Measurements from ENCODE around the gene ZFP36L1. TPM values are rescaled to one million over a fixed set of nuclear protein-coding genes. Genes with fewer than 3 reads are reported as not detected.

Gene ZFP36L1
- 81.7 TPM for polyA plus RNA-seq (2013, experiment 1 of 2)
- 85.1 TPM for polyA plus RNA-seq (2013, experiment 2 of 2)

- H3K56ac ChIP-seq (ENCODE audit: low read length), result peak within 1 kb of the TSS; percentile 98
- H2BK5ac ChIP-seq (ENCODE audit: low read length), result peak within 1 kb of the TSS; percentile 83
- H3K9ac ChIP-seq (ENCODE audit: low read length), result peak within 1 kb of the TSS; percentile 98
- peak within 1 kb of the TSS; percentile 48 for H3K23ac ChIP-seq (ENCODE audit: low read length)
- peaks cover 2% of the 10 kb centered on the region for H3K36me3 ChIP-seq (ENCODE audit: control insufficient read depth, insufficient read depth, low read length)
- no peak within 1 kb of the TSS for H2BK15ac ChIP-seq (replicated peaks; ENCODE audit: low read depth)
- peak within 1 kb of the TSS; percentile 95 for H3K18ac ChIP-seq (ENCODE audit: low read length)
- H3K4me2 ChIP-seq (ENCODE audit: low read length), result peak within 1 kb of the TSS; percentile 82
- WGBS (ENCODE audit: extremely low coverage, insufficient coverage, low lambda C conversion rate), result no CpG with 5 or more reads among the region's 51 CpGs
- H2AK5ac ChIP-seq (ENCODE audit: low read length), result peak within 1 kb of the TSS; percentile 6
- peaks cover 38% of the 10 kb centered on the region for H3K79me2 ChIP-seq (ENCODE audit: control insufficient read depth, insufficient read depth, low read length)
- H3K4ac ChIP-seq (ENCODE audit: low read depth, low read length), result peak within 1 kb of the TSS; percentile 90
- no peak within 1 kb of the TSS for H4K5ac ChIP-seq (ENCODE audit: low read length)
- H3K79me1 ChIP-seq (ENCODE audit: low read length), result peaks cover 7% of the 10 kb centered on the region
- peak; percentile 99 for DNase-seq
- H3K4me1 ChIP-seq (ENCODE audit: control insufficient read depth, low read depth, low read length), result peaks cover 7% of the 10 kb centered on the region
- no peaks in the 10 kb centered on the region for H3K27me3 ChIP-seq (ENCODE audit: insufficient read depth, low read length, poor library complexity)
- peak within 1 kb of the TSS; percentile 66 for H2BK120ac ChIP-seq (ENCODE audit: low read depth, low read length)
- H4K8ac ChIP-seq (ENCODE audit: low read depth, low read length), result peak within 1 kb of the TSS; percentile 97
- peak within 1 kb of the TSS; percentile 94 for H3K4me3 ChIP-seq (ENCODE audit: low read length)
- peak within 1 kb of the TSS; percentile 98 for H3K27ac ChIP-seq (ENCODE audit: low read depth, low read length)
Measured at GRCh38 chr14:68792979-68793733, at the start of gene ZFP36L1. Gene ZFP36L1 (minus strand): TSS chr14:68793067. CDS start chr14:68792938, 129 bp downstream.

- no peak overlapping the region for H3K4ac ChIP-seq (ENCODE audit: low read depth, low read length)
- H2BK5ac ChIP-seq (ENCODE audit: low read length), result no peak overlapping the region
- H3K4me2 ChIP-seq (ENCODE audit: low read length), result no peak overlapping the region
Measured at GRCh38 chr14:68842298-68842697, 49.4 kb upstream of the ZFP36L1 start.

GRCh38 chr14:68841016-68841809 is 48.3 kb upstream of the ZFP36L1 start:
- no peak overlapping the region for H2BK5ac ChIP-seq (ENCODE audit: low read length)
- H3K4me3 ChIP-seq (ENCODE audit: low read length), result no peak overlapping the region
- no peak overlapping the region for H2BK120ac ChIP-seq (ENCODE audit: low read depth, low read length)
- no peaks in the 10 kb centered on the region for H3K79me2 ChIP-seq (ENCODE audit: control insufficient read depth, insufficient read depth, low read length)
- no peak overlapping the region for H3K9ac ChIP-seq (ENCODE audit: low read length)
- WGBS (ENCODE audit: extremely low coverage, insufficient coverage, low lambda C conversion rate), result 100% methylated on average over 1 of the region's 6 CpGs
- H3K27me3 ChIP-seq (ENCODE audit: insufficient read depth, low read length, poor library complexity), result no peaks in the 10 kb centered on the region
- no peak overlapping the region for H3K27ac ChIP-seq (ENCODE audit: low read depth, low read length)
- H3K79me1 ChIP-seq (ENCODE audit: low read length), result no peaks in the 10 kb centered on the region
- H2AK5ac ChIP-seq (ENCODE audit: low read length), result no peak overlapping the region
- no peak overlapping the region for H3K18ac ChIP-seq (ENCODE audit: low read length)
- no peak overlapping the region for H3K4me2 ChIP-seq (ENCODE audit: low read length)
- H4K5ac ChIP-seq (ENCODE audit: low read length), result no peak overlapping the region
- H3K23ac ChIP-seq (ENCODE audit: low read length), result no peak overlapping the region
- no peak overlapping the region for H4K8ac ChIP-seq (ENCODE audit: low read depth, low read length)
- no peaks in the 10 kb centered on the region for H3K36me3 ChIP-seq (ENCODE audit: control insufficient read depth, insufficient read depth, low read length)
- no peak overlapping the region for H3K56ac ChIP-seq (ENCODE audit: low read length)
- H3K4me1 ChIP-seq (ENCODE audit: control insufficient read depth, low read depth, low read length), result no peaks in the 10 kb centered on the region
- no peak for DNase-seq
- no peak overlapping the region for H2BK15ac ChIP-seq (replicated peaks; ENCODE audit: low read depth)
- no peak overlapping the region for H3K4ac ChIP-seq (ENCODE audit: low read depth, low read length)

More at GRCh38 chr14:68842298-68842697, 49.4 kb upstream of the ZFP36L1 start:
- no peak overlapping the region for H3K4me3 ChIP-seq (ENCODE audit: low read length)
- no peaks in the 10 kb centered on the region for H3K27me3 ChIP-seq (ENCODE audit: insufficient read depth, low read length, poor library complexity)
- no peak overlapping the region for H2BK120ac ChIP-seq (ENCODE audit: low read depth, low read length)
- WGBS (ENCODE audit: extremely low coverage, insufficient coverage, low lambda C conversion rate), result no CpG with 5 or more reads among the region's 5 CpGs
- H4K5ac ChIP-seq (ENCODE audit: low read length), result no peak overlapping the region
- no peak overlapping the region for H4K8ac ChIP-seq (ENCODE audit: low read depth, low read length)
- no peaks in the 10 kb centered on the region for H3K79me1 ChIP-seq (ENCODE audit: low read length)
- H2AK5ac ChIP-seq (ENCODE audit: low read length), result no peak overlapping the region
- H3K23ac ChIP-seq (ENCODE audit: low read length), result no peak overlapping the region
- no peaks in the 10 kb centered on the region for H3K36me3 ChIP-seq (ENCODE audit: control insufficient read depth, insufficient read depth, low read length)
- H3K56ac ChIP-seq (ENCODE audit: low read length), result no peak overlapping the region
- no peak overlapping the region for H3K9ac ChIP-seq (ENCODE audit: low read length)
- H3K79me2 ChIP-seq (ENCODE audit: control insufficient read depth, insufficient read depth, low read length), result no peaks in the 10 kb centered on the region
- DNase-seq, result no peak
- H3K18ac ChIP-seq (ENCODE audit: low read length), result no peak overlapping the region
- no peaks in the 10 kb centered on the region for H3K4me1 ChIP-seq (ENCODE audit: control insufficient read depth, low read depth, low read length)
- H2BK15ac ChIP-seq (replicated peaks; ENCODE audit: low read depth), result no peak overlapping the region
- H3K27ac ChIP-seq (ENCODE audit: low read depth, low read length), result no peak overlapping the region

GRCh38 chr14:68840454-68840853 is 47.6 kb upstream of the ZFP36L1 start:
- Histone ChIP-seq H3K4me1 (ENCODE audit: control insufficient read depth, low read depth, low read length) (no peaks in the 10 kb centered on the region), H3K79me1 (ENCODE audit: low read length) (no peaks in the 10 kb centered on the region), H2BK120ac (ENCODE audit: low read depth, low read length) (no peak overlapping the region), H3K4me3 (ENCODE audit: low read length) (no peak overlapping the region), H4K5ac (ENCODE audit: low read length) (no peak overlapping the region), H3K36me3 (ENCODE audit: control insufficient read depth, insufficient read depth, low read length) (no peaks in the 10 kb centered on the region), H2AK5ac (ENCODE audit: low read length) (no peak overlapping the region), H3K18ac (ENCODE audit: low read length) (no peak overlapping the region), H4K8ac (ENCODE audit: low read depth, low read length) (no peak overlapping the region), H3K56ac (ENCODE audit: low read length) (no peak overlapping the region), H3K27me3 (ENCODE audit: insufficient read depth, low read length, poor library complexity) (no peaks in the 10 kb centered on the region), H2BK15ac (replicated peaks; ENCODE audit: low read depth) (no peak overlapping the region), H3K23ac (ENCODE audit: low read length) (no peak overlapping the region), H3K4me2 (ENCODE audit: low read length) (no peak overlapping the region), H3K79me2 (ENCODE audit: control insufficient read depth, insufficient read depth, low read length) (no peaks in the 10 kb centered on the region), H3K9ac (ENCODE audit: low read length) (no peak overlapping the region), H3K4ac (ENCODE audit: low read depth, low read length) (no peak overlapping the region), H3K27ac (ENCODE audit: low read depth, low read length) (no peak overlapping the region), H2BK5ac (ENCODE audit: low read length) (no peak overlapping the region)
- no peak for DNase-seq
- WGBS (ENCODE audit: extremely low coverage, insufficient coverage, low lambda C conversion rate), result no CpG with 5 or more reads among the region's 2 CpGs

- Histone ChIP-seq H4K5ac (ENCODE audit: low read length) (no peak overlapping the region), H3K4me3 (ENCODE audit: low read length) (no peak overlapping the region), H4K8ac (ENCODE audit: low read depth, low read length) (no peak overlapping the region), H3K4me2 (ENCODE audit: low read length) (no peak overlapping the region), H3K56ac (ENCODE audit: low read length) (no peak overlapping the region), H3K79me2 (ENCODE audit: control insufficient read depth, insufficient read depth, low read length) (no peaks in the 10 kb centered on the region), H3K4ac (ENCODE audit: low read depth, low read length) (no peak overlapping the region), H3K18ac (ENCODE audit: low read length) (no peak overlapping the region), H3K36me3 (ENCODE audit: control insufficient read depth, insufficient read depth, low read length) (no peaks in the 10 kb centered on the region), H3K4me1 (ENCODE audit: control insufficient read depth, low read depth, low read length) (no peaks in the 10 kb centered on the region), H2AK5ac (ENCODE audit: low read length) (no peak overlapping the region), H3K9ac (ENCODE audit: low read length) (no peak overlapping the region), H3K23ac (ENCODE audit: low read length) (no peak overlapping the region), H2BK15ac (replicated peaks; ENCODE audit: low read depth) (no peak overlapping the region), H3K27me3 (ENCODE audit: insufficient read depth, low read length, poor library complexity) (no peaks in the 10 kb centered on the region), H3K79me1 (ENCODE audit: low read length) (no peaks in the 10 kb centered on the region), H2BK120ac (ENCODE audit: low read depth, low read length) (no peak overlapping the region), H2BK5ac (ENCODE audit: low read length) (no peak overlapping the region), H3K27ac (ENCODE audit: low read depth, low read length) (no peak overlapping the region)
- WGBS (ENCODE audit: extremely low coverage, insufficient coverage, low lambda C conversion rate), result no CpG with 5 or more reads among the region's 1 CpG
- DNase-seq, result no peak
Measured at GRCh38 chr14:68836082-68836481, 43.2 kb upstream of the ZFP36L1 start.

Measured in mesendoderm (in vitro differentiated cells).